Measurements from ENCODE around the gene OR5K3.

DNA sequence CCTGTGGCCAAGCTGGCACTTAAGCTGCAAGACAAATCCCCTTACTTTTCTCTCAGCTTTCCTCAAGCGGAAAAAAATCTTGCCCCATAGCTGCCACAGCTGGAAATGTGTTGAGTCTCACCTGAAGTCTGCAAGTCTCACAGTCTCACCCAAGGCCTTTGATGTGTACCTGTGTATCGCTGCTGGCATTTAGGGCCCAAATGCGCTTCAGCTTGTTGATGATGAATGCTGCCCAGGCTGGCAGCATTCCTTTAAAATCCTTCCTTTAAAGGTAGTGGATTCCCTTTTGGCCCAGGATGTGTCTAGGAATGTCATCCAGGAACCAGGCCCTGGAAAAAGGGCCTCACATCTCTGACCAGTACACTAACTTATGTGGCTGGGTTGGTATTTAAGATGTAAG lies 29.8 kb upstream of the OR5K3 start:
- no peak for TF ChIP-seq RAD21 (conservative IDR thresholded peaks at IDR 0.05 in 1 of 2, IDR thresholded peaks at IDR 0.05 in 1 of 2)
- TF ChIP-seq CTCF (IDR thresholded peaks at IDR 0.05), result no peak
- no peak for TF ChIP-seq POLR2A (IDR thresholded peaks at IDR 0.05; ENCODE audit: low read length)
- TF ChIP-seq CEBPB (IDR thresholded peaks at IDR 0.05), result no peak
- TF ChIP-seq TP53 (CRISPR knock-in tag; IDR thresholded peaks at IDR 0.05), result no peak
